Hepatocyte (in vitro differentiated cells): ENCODE data around the gene LY9.

Experiments
- CTCF ChIP-seq: fragments of 200-600 bp; sonication (generic); IDR thresholded peaks from 2 replicates; pipeline ENCODE4 v1.5.1; 2016; ENCODE audit warnings: antibody characterized with exemption, mild to moderate bottlenecking; ENCODE audit not compliant: poor library complexity
- EZH2 ChIP-seq: fragments of 200-600 bp; sonication (generic); IDR thresholded peaks from 2 replicates; pipeline ENCODE4 v1.6.1; 2016; ENCODE audit warnings: antibody characterized with exemption, mild to moderate bottlenecking, borderline replicate concordance
- EZH2phosphoT487 ChIP-seq: fragments of 200-600 bp; sonication (generic); IDR thresholded peaks from one replicate; pipeline ENCODE4 v1.6.1; 2018; ENCODE audit warnings: antibody characterized with exemption, mild to moderate bottlenecking, low read depth, moderate library complexity; ENCODE audit not compliant: unreplicated experiment, severe bottlenecking

- TF ChIP-seq CTCF (no peak), EZH2 (no peak), EZH2phosphoT487 (no peak)
Observed at GRCh38 chr1:160866695-160867260, 70.8 kb downstream of the LY9 start.
